ENCODE measurements around the gene CCS. TPM values are rescaled to one million over a fixed set of nuclear protein-coding genes. Genes with fewer than 3 reads are reported as not detected.

Gene CCS
- total RNA-seq, 1 experiment from 2014 or later: 47.2 TPM

DNA sequence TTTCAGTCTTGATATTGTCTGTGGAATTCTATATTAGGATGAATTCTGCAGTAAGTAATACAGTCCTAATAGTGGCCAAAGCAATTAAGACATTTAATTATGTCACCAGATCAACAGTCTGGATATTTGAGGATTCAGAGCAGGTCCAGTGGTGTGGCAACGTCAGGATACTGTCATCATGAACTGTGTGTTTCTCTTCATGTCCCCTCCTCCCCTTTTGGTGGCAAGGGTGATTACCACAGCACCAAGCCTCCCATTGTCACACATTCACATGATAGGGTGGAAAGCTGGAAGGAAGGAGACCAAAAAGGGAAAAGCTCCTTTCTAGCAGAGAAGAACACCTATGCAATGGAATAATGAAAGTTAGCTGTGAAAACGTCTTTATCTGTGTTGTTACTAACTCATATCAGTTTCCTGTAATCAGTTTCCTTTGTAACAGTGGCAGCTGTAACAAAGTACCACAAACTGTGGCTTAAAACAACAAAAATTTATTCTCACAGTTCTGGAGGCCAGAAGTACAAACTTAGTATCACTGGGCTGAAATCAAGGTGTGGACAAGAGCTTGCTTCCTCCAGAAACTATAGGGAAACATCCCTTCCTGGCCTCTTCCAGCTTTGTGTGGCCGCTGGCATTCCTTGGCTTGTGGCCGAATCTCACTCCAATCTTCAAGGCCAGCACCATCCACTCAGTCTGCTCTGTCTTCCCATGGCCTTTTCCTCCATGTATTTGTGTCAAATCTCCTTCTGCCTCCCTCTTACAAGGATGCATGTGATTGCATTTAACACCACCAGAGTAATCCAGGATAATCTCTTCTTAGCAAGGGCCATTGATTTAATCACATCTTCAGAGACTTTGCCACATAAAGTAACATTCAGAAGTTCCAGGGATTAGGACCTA is 17.0 kb downstream of the CCS start:
- Histone ChIP-seq H3K27me3 (ENCODE audit: insufficient read depth, low read depth) (no peaks in the 10 kb centered on the region), H3K9me2 (ENCODE audit: insufficient read depth) (no peaks in the 10 kb centered on the region), H3K27ac (no peak overlapping the region), H3K79me2 (ENCODE audit: low read depth) (peaks cover 3% of the 10 kb centered on the region), H4K20me1 (ENCODE audit: insufficient read depth) (no peaks in the 10 kb centered on the region), H3K4me1 (replicated peaks; ENCODE audit: insufficient read depth) (peaks cover 11% of the 10 kb centered on the region), H3F3A (ENCODE audit: insufficient read depth, low read depth) (peaks cover 11% of the 10 kb centered on the region; the same call in 1 of the 2 replicates), H3K4me3 (no peak overlapping the region), H3K4me2 (no peak overlapping the region), H3K36me3 (ENCODE audit: low read depth) (no peaks in the 10 kb centered on the region), H2AFZ (no peak overlapping the region), H3K9me3 (ENCODE audit: insufficient read depth, low read depth) (no peaks in the 10 kb centered on the region)
- ChIA-PET POLR2A (ENCODE audit: unreplicated experiment) (no interaction called here), CTCF (no interaction called here)
- intact Hi-C loops (cut with micrococcal nuclease; ENCODE audit: unreplicated experiment): no loop called here
- no TSS peak for BruUV-seq (replicated peaks)
- TF ChIP-seq, protein P1, sequence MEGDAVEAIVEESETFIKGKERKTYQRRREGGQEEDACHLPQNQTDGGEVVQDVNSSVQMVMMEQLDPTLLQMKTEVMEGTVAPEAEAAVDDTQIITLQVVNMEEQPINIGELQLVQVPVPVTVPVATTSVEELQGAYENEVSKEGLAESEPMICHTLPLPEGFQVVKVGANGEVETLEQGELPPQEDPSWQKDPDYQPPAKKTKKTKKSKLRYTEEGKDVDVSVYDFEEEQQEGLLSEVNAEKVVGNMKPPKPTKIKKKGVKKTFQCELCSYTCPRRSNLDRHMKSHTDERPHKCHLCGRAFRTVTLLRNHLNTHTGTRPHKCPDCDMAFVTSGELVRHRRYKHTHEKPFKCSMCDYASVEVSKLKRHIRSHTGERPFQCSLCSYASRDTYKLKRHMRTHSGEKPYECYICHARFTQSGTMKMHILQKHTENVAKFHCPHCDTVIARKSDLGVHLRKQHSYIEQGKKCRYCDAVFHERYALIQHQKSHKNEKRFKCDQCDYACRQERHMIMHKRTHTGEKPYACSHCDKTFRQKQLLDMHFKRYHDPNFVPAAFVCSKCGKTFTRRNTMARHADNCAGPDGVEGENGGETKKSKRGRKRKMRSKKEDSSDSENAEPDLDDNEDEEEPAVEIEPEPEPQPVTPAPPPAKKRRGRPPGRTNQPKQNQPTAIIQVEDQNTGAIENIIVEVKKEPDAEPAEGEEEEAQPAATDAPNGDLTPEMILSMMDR (conservative IDR thresholded peaks at IDR 0.05): no peak
- TF ChIP-seq EZH2 (IDR thresholded peaks at IDR 0.05; ENCODE audit: low read depth): no peak
- DNase-seq: no peak

DNA sequence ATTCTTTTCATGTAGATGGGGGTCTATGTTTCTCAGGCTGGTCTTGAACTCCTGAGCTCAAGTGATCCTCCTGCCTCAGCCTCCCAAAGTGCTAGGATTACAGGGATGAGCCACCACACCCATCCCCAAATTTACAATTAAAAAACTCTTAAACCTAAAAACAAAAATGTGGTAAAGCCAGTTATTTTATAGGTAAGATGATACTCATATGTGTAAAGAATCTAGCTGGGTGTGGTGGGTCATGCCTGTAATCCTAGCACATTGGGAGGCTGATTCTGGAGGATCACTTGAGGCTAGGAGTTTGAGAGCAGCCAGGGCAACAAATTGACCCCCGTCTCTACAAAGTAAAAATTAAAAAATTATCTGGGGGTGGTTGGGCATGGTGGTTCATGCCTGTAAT is 19.5 kb downstream of the CCS start:
- POLR2A ChIA-PET (ENCODE audit: unreplicated experiment): no interaction called here
- H3K4me1 ChIP-seq (replicated peaks; ENCODE audit: insufficient read depth): peaks cover 18% of the 10 kb centered on the region

DNA sequence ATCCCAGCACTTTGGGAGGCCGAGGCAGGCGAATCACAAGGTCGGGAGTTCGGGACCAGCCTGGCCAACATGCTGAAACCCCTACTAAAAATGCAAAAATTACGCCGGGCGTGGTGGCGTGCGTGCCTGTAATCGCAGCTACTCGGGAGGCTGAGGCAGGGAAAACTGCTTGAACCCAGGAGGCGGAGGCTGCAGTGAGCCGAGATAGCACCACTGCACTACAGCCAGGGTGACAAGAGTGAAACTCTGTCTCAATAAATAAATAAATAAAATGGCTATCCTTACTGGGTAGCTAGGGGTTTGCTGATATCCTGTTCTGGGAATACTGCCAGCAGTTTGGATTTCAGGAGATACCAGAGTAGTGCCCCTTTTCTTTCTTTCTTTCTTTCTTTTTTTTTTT is 21.1 kb downstream of the CCS start:
- H3K9me3 ChIP-seq (ENCODE audit: insufficient read depth, low read depth): no peaks in the 10 kb centered on the region
- no peak for TF ChIP-seq EZH2 (IDR thresholded peaks at IDR 0.05; ENCODE audit: low read depth)
- TF ChIP-seq, protein P1 (conservative IDR thresholded peaks at IDR 0.05): no peak
- DNase-seq: no peak
- H3K27me3 ChIP-seq (ENCODE audit: insufficient read depth, low read depth): no peaks in the 10 kb centered on the region
- peaks cover 21% of the 10 kb centered on the region for H4K20me1 ChIP-seq (ENCODE audit: insufficient read depth)
- no peaks in the 10 kb centered on the region for H3K9me2 ChIP-seq (ENCODE audit: insufficient read depth)
- H3K4me2 ChIP-seq: no peak overlapping the region
- ChIA-PET CTCF (no interaction called here), POLR2A (ENCODE audit: unreplicated experiment) (interaction anchor here (0.6 kb wide), 1 partner anchor 68 kb away, joined by 9 read pairs; the partner anchor contains the start of gene ZDHHC24)
- BruUV-seq (replicated peaks): no TSS peak
- peaks cover 31% of the 10 kb centered on the region for H3K4me1 ChIP-seq (replicated peaks; ENCODE audit: insufficient read depth)
- H3K4me3 ChIP-seq: no peak overlapping the region
- H2AFZ ChIP-seq: no peak overlapping the region
- peaks cover 9% of the 10 kb centered on the region for H3K36me3 ChIP-seq (ENCODE audit: low read depth)
- intact Hi-C loops (cut with micrococcal nuclease; ENCODE audit: unreplicated experiment): no loop called here
- H3K27ac ChIP-seq: no peak overlapping the region
- peaks cover 20% of the 10 kb centered on the region; the same call in 1 of the 2 replicates for H3F3A ChIP-seq (ENCODE audit: insufficient read depth, low read depth)
- peaks cover 38% of the 10 kb centered on the region for H3K79me2 ChIP-seq (ENCODE audit: low read depth)

More for the DNA sequence above, 19.5 kb downstream of the CCS start:
- H3K27ac ChIP-seq: no peak overlapping the region
- H3K4me3 ChIP-seq: no peak overlapping the region
- intact Hi-C loops (cut with micrococcal nuclease; ENCODE audit: unreplicated experiment): no loop called here
- no peaks in the 10 kb centered on the region; the same call in 1 of the 2 replicates for H3K36me3 ChIP-seq (ENCODE audit: low read depth)
- H3K27me3 ChIP-seq (ENCODE audit: insufficient read depth, low read depth): no peaks in the 10 kb centered on the region
- no TSS peak for BruUV-seq (replicated peaks)
- H2AFZ ChIP-seq: no peak overlapping the region
- no peaks in the 10 kb centered on the region for H3K9me2 ChIP-seq (ENCODE audit: insufficient read depth)
- H3K4me2 ChIP-seq: no peak overlapping the region
- no peaks in the 10 kb centered on the region for H3K9me3 ChIP-seq (ENCODE audit: insufficient read depth, low read depth)
- peaks cover 20% of the 10 kb centered on the region; the same call in 1 of the 2 replicates for H3F3A ChIP-seq (ENCODE audit: insufficient read depth, low read depth)
- CTCF ChIA-PET: no interaction called here
- DNase-seq: peak in 1 of 2 experiments; percentile 51
- peaks cover 5% of the 10 kb centered on the region for H4K20me1 ChIP-seq (ENCODE audit: insufficient read depth)
- peaks cover 22% of the 10 kb centered on the region for H3K79me2 ChIP-seq (ENCODE audit: low read depth)
- no peak for TF ChIP-seq EZH2 (IDR thresholded peaks at IDR 0.05; ENCODE audit: low read depth)
